Measurements from ENCODE around the gene GBP6.
A peak's percentile ranks its signal among the peaks of the same experiment; 100 is the strongest.

Gene GBP6, protein sequence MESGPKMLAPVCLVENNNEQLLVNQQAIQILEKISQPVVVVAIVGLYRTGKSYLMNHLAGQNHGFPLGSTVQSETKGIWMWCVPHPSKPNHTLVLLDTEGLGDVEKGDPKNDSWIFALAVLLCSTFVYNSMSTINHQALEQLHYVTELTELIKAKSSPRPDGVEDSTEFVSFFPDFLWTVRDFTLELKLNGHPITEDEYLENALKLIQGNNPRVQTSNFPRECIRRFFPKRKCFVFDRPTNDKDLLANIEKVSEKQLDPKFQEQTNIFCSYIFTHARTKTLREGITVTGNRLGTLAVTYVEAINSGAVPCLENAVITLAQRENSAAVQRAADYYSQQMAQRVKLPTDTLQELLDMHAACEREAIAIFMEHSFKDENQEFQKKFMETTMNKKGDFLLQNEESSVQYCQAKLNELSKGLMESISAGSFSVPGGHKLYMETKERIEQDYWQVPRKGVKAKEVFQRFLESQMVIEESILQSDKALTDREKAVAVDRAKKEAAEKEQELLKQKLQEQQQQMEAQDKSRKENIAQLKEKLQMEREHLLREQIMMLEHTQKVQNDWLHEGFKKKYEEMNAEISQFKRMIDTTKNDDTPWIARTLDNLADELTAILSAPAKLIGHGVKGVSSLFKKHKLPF

DNA sequence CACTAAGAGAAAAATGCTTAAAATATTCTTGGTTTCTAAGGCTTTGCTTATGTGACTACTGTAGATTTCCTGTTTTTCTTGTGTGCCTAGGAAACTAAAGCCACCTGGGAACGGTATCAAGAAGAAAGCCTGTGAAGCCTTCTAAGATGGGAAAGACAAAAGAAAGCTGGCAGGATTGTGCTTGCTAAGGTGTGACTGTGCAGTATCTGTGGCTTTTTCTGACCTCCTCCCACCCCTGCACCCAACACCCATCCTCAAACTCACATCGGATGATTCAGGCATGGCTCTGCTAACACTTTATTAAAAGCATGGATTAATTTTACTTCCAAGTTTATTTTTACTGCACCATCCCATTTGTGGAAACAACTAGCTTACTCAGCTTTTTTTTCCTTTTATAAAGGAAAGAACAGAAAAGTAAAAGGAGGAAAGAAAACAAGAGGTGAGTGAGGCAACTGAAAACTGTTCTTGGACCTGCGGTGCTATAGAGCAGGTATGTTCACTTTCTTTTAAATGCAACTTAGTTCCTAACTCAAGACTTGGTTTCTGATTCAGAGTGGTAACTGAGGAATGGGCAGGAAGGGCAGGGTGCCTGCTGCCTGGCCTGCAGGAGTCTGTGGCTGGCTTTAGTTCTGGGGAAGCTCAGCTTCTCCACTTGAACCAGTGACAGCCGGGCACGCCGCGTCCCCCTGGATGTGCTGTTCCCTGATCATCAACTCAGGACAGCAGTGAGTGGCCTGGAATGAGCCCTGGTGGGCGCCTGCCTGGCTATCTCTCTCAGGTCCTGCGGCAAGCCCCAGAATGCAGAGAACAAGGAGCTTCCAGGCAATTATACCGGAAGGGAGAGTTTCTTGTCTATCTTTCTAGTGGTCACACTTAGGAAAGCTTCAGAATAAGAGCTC lies at the start of gene GBP6:
Gene GBP6 (plus strand): TSS at position 422 of the 899 bp plus-strand sequence. CDS start 4,493 bp downstream, outside the sequence.
- no peak within 1 kb of the TSS for H3K4me3 ChIP-seq (replicated peaks; ENCODE audit: low read depth, low read length)
- DNase-seq (ENCODE audit: low read depth), result no peak
- TF ChIP-seq, protein P1, sequence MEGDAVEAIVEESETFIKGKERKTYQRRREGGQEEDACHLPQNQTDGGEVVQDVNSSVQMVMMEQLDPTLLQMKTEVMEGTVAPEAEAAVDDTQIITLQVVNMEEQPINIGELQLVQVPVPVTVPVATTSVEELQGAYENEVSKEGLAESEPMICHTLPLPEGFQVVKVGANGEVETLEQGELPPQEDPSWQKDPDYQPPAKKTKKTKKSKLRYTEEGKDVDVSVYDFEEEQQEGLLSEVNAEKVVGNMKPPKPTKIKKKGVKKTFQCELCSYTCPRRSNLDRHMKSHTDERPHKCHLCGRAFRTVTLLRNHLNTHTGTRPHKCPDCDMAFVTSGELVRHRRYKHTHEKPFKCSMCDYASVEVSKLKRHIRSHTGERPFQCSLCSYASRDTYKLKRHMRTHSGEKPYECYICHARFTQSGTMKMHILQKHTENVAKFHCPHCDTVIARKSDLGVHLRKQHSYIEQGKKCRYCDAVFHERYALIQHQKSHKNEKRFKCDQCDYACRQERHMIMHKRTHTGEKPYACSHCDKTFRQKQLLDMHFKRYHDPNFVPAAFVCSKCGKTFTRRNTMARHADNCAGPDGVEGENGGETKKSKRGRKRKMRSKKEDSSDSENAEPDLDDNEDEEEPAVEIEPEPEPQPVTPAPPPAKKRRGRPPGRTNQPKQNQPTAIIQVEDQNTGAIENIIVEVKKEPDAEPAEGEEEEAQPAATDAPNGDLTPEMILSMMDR (IDR thresholded peaks at IDR 0.05; ENCODE audit: low read length, missing control alignments), result no peak

DNA sequence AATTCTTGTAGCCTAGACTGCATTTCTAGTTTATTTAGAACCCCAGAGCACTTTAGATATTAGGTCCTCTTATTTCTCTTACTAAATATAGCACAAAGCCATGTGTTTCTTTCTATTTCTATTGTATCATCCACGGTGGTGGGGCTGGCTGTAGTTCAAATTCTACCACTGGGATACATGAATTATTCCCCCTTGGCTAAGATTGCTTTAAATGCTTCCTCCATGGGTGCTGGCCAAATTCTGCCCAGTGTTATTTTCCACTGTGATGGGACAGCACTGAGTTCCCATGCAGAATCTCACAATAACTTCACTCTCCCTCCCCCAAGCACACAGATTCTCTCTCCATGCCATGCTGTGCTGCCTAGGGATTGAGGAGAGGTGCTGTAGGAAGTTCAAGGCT lies 41.5 kb upstream of the GBP6 start:
- H3K4me3 ChIP-seq (replicated peaks; ENCODE audit: low read depth, low read length), result no peak overlapping the region
- DNase-seq (ENCODE audit: low read depth), result peak; percentile 13
- TF ChIP-seq, protein P1 (IDR thresholded peaks at IDR 0.05; ENCODE audit: low read length, missing control alignments), result no peak

DNA sequence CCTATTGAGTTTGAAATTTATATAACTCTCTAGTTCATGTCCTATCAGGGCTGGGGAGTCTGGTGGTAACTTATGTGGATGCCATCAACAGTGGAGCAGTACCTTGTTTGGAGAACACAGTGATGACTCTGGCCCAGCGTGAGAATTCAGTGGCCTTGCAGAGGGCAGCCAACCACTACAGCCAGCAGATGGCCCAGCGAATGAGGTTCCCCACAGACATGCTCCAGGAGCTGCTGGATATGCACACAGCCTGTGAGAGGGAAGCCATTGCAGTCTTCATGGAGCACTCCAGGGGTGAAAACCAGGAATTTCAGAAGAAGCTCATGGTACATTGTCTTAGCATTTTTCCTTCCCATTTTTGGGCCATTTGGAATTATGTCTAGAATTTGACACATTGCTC lies 32.0 kb upstream of the GBP6 start:
- no peak overlapping the region for H3K4me3 ChIP-seq (replicated peaks; ENCODE audit: low read depth, low read length)
- DNase-seq (ENCODE audit: low read depth), result no peak
- TF ChIP-seq, protein P1 (IDR thresholded peaks at IDR 0.05; ENCODE audit: low read length, missing control alignments), result no peak

- TF ChIP-seq, protein P1 (IDR thresholded peaks at IDR 0.05; ENCODE audit: low read length, missing control alignments), result no peak
- no peak for DNase-seq (ENCODE audit: low read depth)
- no peak overlapping the region for H3K4me3 ChIP-seq (replicated peaks; ENCODE audit: low read depth, low read length)
Measured at GRCh38 chr1:89332461-89332860, 31.4 kb upstream of the GBP6 start.

DNA sequence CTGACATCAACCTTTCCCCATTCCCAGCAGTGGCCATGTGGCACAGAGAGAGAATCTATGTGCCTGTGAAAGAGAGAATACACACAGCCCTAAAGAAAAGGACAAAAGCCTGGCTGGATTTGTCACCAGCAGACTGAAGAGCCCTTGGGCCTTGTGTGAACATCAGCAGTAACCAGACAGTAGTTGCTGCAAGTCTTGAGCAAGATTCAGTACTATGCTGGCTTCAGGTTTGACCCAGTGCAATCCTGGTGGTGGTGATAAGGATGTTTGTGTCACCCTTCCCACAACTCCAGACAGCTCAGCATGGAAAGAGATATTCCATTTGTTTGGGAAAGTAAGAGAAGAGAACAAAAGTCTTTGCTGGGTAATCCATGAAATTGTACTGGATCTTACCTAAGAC lies 28.4 kb upstream of the GBP6 start:
- no peak for DNase-seq (ENCODE audit: low read depth)
- TF ChIP-seq, protein P1 (IDR thresholded peaks at IDR 0.05; ENCODE audit: low read length, missing control alignments), result no peak
- H3K4me3 ChIP-seq (replicated peaks; ENCODE audit: low read depth, low read length), result no peak overlapping the region

DNA sequence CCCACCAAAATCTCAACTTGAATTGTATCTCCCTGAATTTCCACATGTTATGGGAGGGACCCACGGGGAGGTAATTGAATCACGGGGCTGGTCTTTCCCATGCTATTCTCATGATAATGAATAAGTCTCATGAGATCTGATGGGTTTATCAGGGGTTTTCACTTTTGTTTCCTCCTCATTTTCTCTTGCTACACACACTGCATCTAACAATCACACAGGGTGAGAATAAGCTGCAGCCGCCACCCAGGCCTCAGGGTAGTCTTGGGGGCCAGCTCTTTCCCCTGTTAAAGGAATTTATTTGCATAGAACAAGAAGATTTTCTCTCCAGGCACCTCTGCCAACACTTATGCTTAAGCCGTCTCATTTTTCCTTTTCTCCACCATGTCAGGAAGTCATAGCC lies 26.0 kb upstream of the GBP6 start:
- DNase-seq (ENCODE audit: low read depth), result no peak
- H3K4me3 ChIP-seq (replicated peaks; ENCODE audit: low read depth, low read length), result no peak overlapping the region
- TF ChIP-seq, protein P1 (IDR thresholded peaks at IDR 0.05; ENCODE audit: low read length, missing control alignments), result no peak

Data from fibroblast of pulmonary artery (primary cell).